Osteoblast (primary cell): Measurements from ENCODE around the gene CCNF. TPM values are rescaled to one million over a fixed set of nuclear protein-coding genes. Genes with fewer than 3 reads are reported as not detected.

Experiments
- DNase-seq: peaks from one replicate; pipeline ENCODE4 v3.0.0; 2011; ENCODE audit warnings: low spot score, mixed read lengths; ENCODE audit not compliant: insufficient read length; ENCODE audit errors: missing footprints
- H2AFZ ChIP-seq: 2 replicates; pipeline ENCODE4 v1.6.0; 2011; ENCODE audit warnings: mild to moderate bottlenecking, low read length
- H3K27ac ChIP-seq: 2 replicates; pipeline ENCODE4 v1.5.1; 2011; ENCODE audit warnings: mild to moderate bottlenecking, low read depth, low read length, moderate library complexity
- H3K27me3 ChIP-seq: 2 replicates; pipeline ENCODE4 v1.6.0; 2012; ENCODE audit warnings: mild to moderate bottlenecking, control low read depth, inconsistent platforms, low read length, moderate library complexity; ENCODE audit not compliant: insufficient read depth
- H3K36me3 ChIP-seq: 2 replicates; pipeline ENCODE4 v1.5.1; 2011; ENCODE audit warnings: mild to moderate bottlenecking, low read length, control low read depth, moderate library complexity; ENCODE audit not compliant: insufficient read depth
- H3K4me1 ChIP-seq: 2 replicates; pipeline ENCODE4 v1.5.1; 2011; ENCODE audit warnings: mild to moderate bottlenecking, low read length, control low read depth, moderate library complexity; ENCODE audit not compliant: insufficient read depth
- H3K4me2 ChIP-seq: 2 replicates; pipeline ENCODE4 v1.6.0; 2011; ENCODE audit warnings: mild to moderate bottlenecking, low read length; ENCODE audit not compliant: insufficient read depth
- H3K4me3 ChIP-seq: fragments of 200-600 bp; sonication (generic); 3 replicates; pipeline ENCODE4 v1.5.1; 2012; ENCODE audit warnings: mild to moderate bottlenecking, low read length, inconsistent platforms; ENCODE audit not compliant: insufficient read depth
- H3K79me2 ChIP-seq: 2 replicates; pipeline ENCODE4 v1.6.0; 2012; ENCODE audit warnings: mild to moderate bottlenecking, low read length, control low read depth, inconsistent platforms; ENCODE audit not compliant: insufficient read depth
- H3K9me3 ChIP-seq: 2 replicates; pipeline ENCODE4 v1.5.1; 2011; ENCODE audit warnings: low read depth, low read length, control low read depth
- H4K20me1 ChIP-seq: 2 replicates; pipeline ENCODE4 v1.6.0; 2012; ENCODE audit warnings: mild to moderate bottlenecking, low read length, control low read depth; ENCODE audit not compliant: insufficient read depth
- total RNA-seq: library from RNA; depleted of rRNA; stranded (reverse); fragments of >200 nt; gene quantifications from 2 replicates; pipeline ENCODE4 v1.2.3, GENCODE V29; 2012
- TF ChIP-seq, protein P1 (sequence below): IDR thresholded peaks from 2 replicates; pipeline ENCODE4 v1.5.1; 2011; ENCODE audit warnings: mild to moderate bottlenecking, low read depth, low read length, moderate library complexity; ENCODE audit errors: extremely low read depth

The CCNF gene
- total RNA-seq, 1 donor = 6.9 TPM

GRCh38 chr16:2456551-2457153, 27.4 kb downstream of the CCNF start:
- TF ChIP-seq, protein P1, sequence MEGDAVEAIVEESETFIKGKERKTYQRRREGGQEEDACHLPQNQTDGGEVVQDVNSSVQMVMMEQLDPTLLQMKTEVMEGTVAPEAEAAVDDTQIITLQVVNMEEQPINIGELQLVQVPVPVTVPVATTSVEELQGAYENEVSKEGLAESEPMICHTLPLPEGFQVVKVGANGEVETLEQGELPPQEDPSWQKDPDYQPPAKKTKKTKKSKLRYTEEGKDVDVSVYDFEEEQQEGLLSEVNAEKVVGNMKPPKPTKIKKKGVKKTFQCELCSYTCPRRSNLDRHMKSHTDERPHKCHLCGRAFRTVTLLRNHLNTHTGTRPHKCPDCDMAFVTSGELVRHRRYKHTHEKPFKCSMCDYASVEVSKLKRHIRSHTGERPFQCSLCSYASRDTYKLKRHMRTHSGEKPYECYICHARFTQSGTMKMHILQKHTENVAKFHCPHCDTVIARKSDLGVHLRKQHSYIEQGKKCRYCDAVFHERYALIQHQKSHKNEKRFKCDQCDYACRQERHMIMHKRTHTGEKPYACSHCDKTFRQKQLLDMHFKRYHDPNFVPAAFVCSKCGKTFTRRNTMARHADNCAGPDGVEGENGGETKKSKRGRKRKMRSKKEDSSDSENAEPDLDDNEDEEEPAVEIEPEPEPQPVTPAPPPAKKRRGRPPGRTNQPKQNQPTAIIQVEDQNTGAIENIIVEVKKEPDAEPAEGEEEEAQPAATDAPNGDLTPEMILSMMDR = no peak
- Histone ChIP-seq H3K4me1 (peaks cover 8% of the 10 kb centered on the region), H3K4me2 (no peak overlapping the region), H4K20me1 (no peaks in the 10 kb centered on the region), H3K79me2 (no peaks in the 10 kb centered on the region), H3K27me3 (no peaks in the 10 kb centered on the region), H3K4me3 (no peak overlapping the region), H3K9me3 (no peaks in the 10 kb centered on the region), H3K36me3 (peaks cover 40% of the 10 kb centered on the region), H3K27ac (no peak overlapping the region), H2AFZ (no peak overlapping the region)
- peak; percentile 51 for DNase-seq

- Histone ChIP-seq H3K27ac (no peak overlapping the region), H3K27me3 (no peaks in the 10 kb centered on the region), H3K9me3 (no peaks in the 10 kb centered on the region), H3K36me3 (peaks cover 34% of the 10 kb centered on the region), H4K20me1 (no peaks in the 10 kb centered on the region), H3K4me1 (peaks cover 8% of the 10 kb centered on the region), H3K4me3 (no peak overlapping the region), H2AFZ (no peak overlapping the region), H3K79me2 (no peaks in the 10 kb centered on the region), H3K4me2 (no peak overlapping the region)
- TF ChIP-seq, protein P1 = no peak
- DNase-seq = no peak
These were observed 28.0 kb downstream of the CCNF start for GRCh38 chr16:2457267-2457666.

GRCh38 chr16:2457946-2458345, 28.7 kb downstream of the CCNF start:
- peak; percentile 82 for DNase-seq
- no peaks in the 10 kb centered on the region for H3K27me3 ChIP-seq
- H3K36me3 ChIP-seq = peaks cover 28% of the 10 kb centered on the region
- TF ChIP-seq, protein P1 = no peak
- no peaks in the 10 kb centered on the region for H3K79me2 ChIP-seq
- no peak overlapping the region for H3K4me2 ChIP-seq
- H4K20me1 ChIP-seq = no peaks in the 10 kb centered on the region
- no peak overlapping the region for H3K27ac ChIP-seq
- H3K4me3 ChIP-seq = no peak overlapping the region
- no peaks in the 10 kb centered on the region for H3K9me3 ChIP-seq
- H3K4me1 ChIP-seq = peaks cover 8% of the 10 kb centered on the region
- H2AFZ ChIP-seq = no peak overlapping the region

- H3K4me2 ChIP-seq = peak overlapping the region; percentile 97
- no peaks in the 10 kb centered on the region for H3K79me2 ChIP-seq
- H2AFZ ChIP-seq = peak overlapping the region; percentile 90
- TF ChIP-seq, protein P1 = no peak
- no peaks in the 10 kb centered on the region for H4K20me1 ChIP-seq
- peaks cover 8% of the 10 kb centered on the region for H3K4me1 ChIP-seq
- H3K36me3 ChIP-seq = peaks cover 26% of the 10 kb centered on the region
- DNase-seq = peak; percentile 86
- H3K4me3 ChIP-seq = peak overlapping the region; percentile 81
- no peaks in the 10 kb centered on the region for H3K9me3 ChIP-seq
- H3K27ac ChIP-seq = peak overlapping the region; percentile 58
- no peaks in the 10 kb centered on the region for H3K27me3 ChIP-seq
These were observed 29.8 kb downstream of the CCNF start for GRCh38 chr16:2458887-2459646.
